IPS DF 19.7 (cell line): ENCODE measurements around the gene FOXN4.

Experiments used
- DNase-seq: peaks from one replicate; pipeline ENCODE4 v3.0.0-alpha.2; 2013; ENCODE audit warnings: low read depth, low spot score

Gene FOXN4

GRCh38 chr12:109259545-109259895 lies 49.6 kb downstream of the FOXN4 start:
- DNase-seq: no peak

DNA sequence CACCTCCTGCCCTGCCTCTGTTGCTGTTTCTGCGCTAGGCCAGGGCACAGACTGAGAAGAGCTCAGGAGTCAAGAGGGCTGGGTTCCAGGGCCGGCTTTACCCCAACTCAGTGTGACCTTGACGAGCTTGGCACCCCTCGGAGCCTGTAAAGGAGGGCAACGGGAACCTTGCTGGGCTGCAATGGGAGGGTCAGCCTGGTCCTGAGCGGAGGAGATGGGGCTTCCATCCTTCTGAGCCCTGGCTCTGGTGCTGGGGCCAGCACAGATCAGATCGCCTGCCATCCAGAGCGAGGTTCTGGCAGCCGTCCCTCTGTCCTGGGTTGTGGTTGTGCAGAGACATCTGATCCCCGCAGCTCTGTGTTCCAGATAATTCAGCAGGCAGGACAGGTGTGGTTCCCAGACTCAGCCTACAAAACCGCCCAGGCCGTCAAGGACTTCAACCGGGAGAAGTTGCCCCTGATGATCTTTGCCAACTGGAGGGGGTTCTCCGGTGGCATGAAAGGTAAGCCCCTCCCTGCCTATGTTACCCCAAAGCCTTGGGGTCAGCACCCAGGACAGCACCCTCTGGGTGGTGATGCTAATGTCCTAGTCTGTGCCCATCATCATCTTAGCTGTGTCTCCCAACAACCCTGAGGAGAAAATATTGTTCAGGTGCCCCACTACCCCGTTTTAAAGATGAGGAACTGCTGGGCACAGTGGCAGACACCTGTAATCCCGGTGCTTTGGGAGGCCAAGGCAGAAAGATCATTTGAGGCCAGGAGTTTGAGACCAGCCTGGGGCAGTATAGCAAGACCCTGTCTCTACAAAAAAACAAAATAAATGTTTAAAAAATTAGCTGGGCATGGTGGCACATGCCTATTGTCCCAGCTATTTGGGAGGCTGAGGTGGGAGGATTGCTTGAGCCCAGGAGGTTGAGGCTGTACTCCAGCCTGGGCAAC lies 50.2 kb downstream of the FOXN4 start:
- no peak for DNase-seq

DNA sequence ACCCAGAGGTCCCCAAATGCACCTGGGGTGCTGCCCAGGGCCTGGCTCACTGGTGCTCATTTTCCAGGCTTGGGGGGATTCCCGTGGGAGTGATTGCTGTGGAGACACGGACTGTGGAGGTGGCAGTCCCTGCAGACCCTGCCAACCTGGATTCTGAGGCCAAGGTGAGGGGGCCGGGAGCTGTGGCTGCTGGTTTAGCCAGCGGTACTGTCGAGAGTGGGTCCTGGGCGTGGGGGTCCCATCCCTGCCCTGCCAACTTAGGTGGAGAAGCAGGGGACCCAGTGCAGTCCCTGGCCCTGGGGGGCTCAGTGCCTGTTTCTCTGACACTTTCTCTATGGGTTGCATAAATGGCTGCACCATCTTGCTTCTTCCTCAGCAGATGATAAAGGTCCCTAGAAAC lies 50.9 kb downstream of the FOXN4 start:
- no peak for DNase-seq

DNA sequence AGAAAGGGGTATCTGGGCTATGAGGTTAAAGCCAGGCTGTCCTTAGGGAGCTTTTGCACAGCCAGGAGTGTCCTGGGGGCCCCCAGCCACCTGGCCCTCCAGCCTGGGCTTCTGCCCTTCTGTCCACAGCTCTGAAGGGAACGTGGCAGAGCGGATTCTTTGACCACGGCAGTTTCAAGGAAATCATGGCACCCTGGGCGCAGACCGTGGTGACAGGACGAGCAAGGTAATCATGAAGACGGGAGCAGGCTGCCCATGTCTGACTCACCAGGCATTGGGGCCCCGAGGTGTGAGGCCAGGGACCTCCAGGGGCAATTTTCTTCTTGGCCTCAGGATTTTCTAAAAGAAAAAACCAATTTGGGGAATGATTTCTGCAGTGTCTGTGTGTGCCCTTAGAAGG lies 53.1 kb downstream of the FOXN4 start:
- DNase-seq: no peak

DNA sequence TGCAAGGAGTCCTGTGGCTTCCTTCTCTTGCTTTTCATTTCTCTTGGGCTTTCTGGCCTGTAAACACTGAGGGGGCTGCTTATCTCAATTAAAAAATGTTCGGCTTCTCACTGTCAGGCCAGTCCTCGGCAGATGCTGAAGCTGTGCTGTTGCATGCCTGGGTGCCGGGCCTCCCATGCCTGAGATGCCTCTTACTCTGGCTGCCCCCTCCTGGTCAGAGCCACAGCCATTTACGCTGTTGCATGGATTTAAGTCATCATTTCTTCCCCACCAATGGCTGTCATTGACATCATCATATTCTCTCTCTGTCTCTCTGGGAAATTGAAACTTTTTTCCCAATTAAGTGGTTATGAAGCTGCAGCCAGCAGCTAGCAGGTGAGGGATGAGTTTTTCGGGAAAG lies 53.7 kb downstream of the FOXN4 start:
- DNase-seq: no peak

DNA sequence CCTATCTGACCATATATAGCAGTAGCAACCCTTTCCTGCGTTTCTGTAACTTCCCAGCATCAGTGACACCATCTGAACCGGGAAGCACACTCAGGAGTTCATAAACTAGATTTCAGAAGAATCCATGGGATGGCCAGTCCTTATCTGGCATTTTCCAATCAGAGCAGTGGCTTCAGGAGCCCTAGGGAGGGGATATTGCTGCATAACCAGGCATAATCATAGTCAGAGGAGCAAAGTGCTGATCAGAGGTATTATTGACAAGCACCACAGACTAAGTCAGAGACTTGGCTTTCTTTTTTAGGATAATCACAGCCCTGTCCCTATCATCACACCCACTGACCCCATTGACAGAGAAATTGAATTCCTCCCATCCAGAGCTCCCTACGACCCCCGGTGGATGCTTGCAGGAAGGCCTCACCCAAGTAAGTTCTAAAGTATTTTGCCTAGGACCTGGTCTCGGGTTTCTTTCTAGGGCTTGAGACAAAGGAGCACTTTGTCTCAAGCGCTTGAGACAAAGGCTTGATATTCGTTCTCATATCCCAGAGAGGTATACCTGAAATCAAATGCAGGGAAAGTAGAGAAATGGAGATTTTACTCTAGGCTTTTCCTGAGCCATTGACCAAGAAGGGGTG lies 55.1 kb downstream of the FOXN4 start:
- DNase-seq: no peak

GRCh38 chr12:109252799-109253198 lies 56.3 kb downstream of the FOXN4 start:
- no peak for DNase-seq

DNA sequence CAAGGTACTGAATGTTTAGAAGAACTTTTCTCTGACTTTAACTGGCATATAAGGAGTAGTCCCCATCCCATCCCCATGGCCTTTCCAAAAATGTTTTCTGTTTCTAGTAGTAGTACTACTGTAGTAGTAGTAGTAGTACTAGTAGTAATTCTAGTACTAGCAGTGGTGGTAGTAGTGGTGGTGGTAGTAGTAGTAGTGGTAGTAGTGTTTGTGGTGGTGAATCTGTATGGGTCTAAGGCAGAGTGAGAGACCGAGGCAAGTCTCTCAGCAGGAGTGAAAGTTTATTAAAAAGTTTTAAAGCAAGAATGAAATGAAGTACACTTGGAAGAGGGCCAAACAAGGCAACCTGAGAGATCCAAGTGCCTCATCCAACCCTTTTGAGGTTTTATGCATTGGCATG lies 58.6 kb downstream of the FOXN4 start:
- DNase-seq: no peak

- DNase-seq: no peak
These were observed 61.0 kb downstream of the FOXN4 start for GRCh38 chr12:109247831-109248654.

DNA sequence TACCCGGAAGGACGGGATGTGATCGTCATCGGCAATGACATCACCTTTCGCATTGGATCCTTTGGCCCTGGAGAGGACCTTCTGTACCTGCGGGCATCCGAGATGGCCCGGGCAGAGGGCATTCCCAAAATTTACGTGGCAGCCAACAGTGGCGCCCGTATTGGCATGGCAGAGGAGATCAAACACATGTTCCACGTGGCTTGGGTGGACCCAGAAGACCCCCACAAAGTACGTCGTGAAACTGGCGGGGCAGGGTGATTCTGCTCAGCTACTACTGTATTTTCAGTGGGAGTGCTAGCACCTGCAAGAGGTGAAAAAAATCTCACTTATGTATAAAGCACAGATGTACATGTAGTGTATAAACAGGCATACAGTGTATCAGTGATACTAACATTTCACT lies 62.9 kb downstream of the FOXN4 start:
- DNase-seq: no peak

GRCh38 chr12:109244073-109244472 lies 65.0 kb downstream of the FOXN4 start:
- DNase-seq: no peak

GRCh38 chr12:109241936-109242335 lies 67.1 kb downstream of the FOXN4 start:
- DNase-seq: no peak

DNA sequence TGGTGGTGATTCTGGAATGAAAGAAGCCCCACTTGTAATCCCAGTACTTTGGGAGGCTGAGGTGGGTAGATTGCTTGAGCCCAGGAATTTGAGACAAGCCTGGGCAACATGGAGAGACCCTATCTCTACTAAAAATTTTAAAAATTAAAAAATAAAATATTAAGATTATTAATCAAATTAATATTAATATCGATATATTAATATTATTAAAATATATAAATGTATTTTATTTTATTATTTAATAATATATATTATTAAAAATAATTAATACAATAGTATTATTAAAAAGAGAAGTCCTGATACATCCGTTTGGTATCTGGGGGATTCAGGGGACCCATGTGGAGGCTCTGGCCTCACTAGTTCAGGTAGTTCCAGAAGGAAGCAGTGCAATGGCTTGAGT lies 68.7 kb downstream of the FOXN4 start:
- no peak for DNase-seq

DNA sequence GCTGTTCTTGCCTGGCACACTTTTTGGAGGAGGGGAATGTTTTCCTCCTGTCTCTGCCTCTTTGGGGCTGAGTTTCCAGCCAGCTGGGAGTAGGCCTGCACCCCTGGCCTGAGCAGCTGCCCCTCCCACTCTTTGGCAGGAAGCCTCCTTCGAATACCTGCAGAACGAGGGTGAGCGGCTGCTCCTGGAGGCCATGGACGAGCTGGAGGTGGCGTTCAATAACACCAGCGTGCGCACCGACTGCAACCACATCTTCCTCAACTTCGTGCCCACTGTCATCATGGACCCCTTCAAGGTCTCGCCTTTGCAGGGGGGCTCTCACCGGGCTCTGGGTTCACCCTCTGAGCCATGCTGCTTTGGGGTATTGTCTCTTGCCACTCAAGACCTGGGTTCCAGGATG lies 69.4 kb downstream of the FOXN4 start:
- no peak for DNase-seq

GRCh38 chr12:109239179-109239578 lies 69.9 kb downstream of the FOXN4 start:
- no peak for DNase-seq

- DNase-seq: no peak
These were observed 72.8 kb downstream of the FOXN4 start for GRCh38 chr12:109236257-109236656.

DNA sequence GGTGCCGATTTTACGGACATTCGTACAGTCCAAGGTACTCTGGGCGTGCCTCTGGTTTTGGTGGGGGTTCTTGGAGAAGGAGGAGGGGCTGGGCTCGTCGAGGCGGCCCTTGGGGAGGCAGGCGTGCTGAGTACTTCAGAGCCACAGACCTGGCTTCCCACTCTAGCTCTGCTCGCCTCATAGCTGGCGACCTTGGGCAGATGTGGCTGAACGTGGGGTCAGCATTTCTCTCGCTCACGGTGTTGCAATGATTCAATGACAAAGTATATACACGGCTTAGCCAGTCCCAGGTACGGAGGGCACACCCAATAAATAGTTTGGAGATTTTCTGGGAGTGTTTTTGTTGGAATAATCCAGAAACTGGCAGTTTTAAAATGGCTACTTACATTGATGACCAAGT lies 75.1 kb downstream of the FOXN4 start:
- DNase-seq: no peak

- DNase-seq: no peak
These were observed 76.4 kb downstream of the FOXN4 start for GRCh38 chr12:109232731-109233130.

DNA sequence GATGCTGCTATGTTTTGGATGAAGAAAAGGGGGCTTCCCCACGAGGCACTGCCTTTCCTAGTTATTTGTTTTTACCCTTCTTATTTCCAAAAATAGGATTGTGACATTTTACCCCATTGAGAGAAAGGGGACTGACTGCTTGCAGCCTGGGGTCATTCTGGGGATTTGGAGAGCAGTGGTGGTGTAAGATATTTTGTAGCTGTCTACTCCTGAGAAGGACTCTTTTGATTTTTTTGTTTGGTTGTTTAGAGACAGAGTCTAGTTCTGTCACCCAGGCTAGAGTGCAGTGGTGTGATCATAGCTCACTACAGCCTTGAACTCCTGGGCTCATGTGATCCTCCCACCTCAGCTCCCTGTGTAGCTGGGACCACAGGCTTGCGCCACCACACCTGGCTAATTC lies 78.9 kb downstream of the FOXN4 start:
- no peak for DNase-seq

GRCh38 chr12:109228664-109229063 lies 80.4 kb downstream of the FOXN4 start:
- no peak for DNase-seq
